NCI-H187 (cell line): Measurements from ENCODE around the gene TBC1D22A.
"Not testable (repeated sequence)": the region's sequence is repeated elsewhere in the genome, so short reads cannot be mapped to it uniquely, and the experiment has no call there.

Source experiments
- DNase-seq, 2 experiments: peaks; one replicate each; lab custom pipeline; 2025; lab: John Stamatoyannopoulos, UW

TBC1D22A gene

DNA sequence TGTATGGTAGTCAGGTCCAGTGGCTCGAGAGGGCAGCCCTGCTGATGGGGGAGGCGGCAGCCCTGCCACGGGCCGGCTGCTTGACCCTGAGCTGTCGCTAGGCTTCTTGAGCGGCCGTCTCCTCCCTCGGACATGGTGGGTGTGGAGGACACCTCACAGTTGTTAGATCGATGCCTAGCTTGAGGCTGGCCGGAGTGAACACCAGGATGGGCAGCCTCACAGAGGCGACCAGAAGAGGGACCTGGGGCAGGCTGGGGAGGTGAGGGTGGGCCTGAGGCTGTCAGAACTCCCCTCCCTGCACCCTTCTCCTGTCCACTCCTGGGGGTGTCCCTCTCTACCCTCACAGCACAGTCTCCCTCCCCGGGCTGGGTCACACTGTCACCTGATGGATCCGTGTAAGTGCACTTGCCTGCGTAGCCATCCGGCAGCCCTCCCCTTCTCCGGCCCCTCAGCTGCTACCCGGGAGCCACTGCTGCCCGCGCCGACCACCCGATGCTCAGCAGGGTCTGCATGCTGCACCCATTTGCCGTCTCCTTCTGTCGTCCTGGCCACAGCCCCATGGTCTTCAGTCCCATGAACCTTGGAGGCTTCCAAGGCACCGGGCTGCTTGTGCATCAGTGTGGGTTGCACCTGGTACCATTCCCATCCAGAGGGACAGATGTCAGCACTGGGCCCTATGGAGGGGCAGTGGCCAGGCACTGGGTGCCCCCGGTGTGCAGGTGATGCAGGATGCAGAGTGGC is 394.1 kb downstream of the TBC1D22A start:
- no peak for DNase-seq

DNA sequence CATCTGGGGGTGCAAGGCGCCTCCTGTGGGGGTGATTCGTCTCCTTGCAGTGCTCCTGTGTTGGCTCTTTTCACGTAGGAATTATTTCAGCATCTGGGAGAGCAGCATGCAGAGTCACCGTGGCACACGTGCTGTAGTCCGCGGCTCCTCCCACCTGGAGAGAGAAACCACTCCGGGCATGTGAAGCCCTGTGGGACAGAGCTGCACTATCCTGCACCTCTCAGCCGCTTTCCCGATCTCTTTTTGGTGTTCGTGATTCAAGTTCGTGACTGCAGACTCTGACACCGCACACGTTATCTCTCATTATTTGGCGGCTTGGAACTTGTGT is 394.6 kb downstream of the TBC1D22A start:
- DNase-seq = no peak

DNA sequence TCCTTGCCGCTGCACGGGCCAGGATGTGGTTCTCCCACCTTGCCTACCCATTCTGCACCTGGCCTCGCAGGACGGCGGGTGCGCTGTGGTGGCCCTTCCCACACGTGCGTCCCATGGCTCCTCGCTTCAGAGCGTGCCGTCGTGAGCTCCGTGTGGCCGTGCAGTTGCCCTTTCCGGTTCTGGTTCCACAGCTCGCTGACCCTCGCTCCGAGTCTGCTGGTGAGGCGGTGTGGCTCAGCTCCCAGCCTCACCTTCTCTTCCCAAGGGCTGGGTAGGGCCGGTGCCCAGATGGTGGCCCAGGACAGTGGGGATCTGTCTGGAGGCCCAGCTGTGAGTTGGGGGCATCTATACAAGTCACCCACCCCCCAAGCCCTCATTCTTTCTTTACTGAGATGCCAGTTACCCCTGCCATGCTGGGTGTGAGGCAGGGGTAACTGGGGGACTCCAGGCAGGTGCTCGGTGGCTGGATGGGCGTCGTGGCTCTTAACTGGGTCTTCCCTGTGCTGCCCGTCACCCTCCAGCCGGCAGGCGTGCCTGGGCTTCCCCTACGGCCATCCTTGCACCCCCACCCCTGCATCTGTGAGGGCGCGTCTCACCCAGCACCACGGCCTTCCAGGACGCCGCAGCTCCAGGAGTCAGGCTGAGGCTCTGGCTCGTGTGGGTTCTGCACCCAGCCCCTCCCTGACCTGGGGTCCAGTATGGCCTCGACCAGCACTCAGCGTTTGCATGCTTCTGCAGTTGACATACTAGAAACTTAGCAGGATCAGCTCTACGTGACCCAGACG is 395.2 kb downstream of the TBC1D22A start:
- DNase-seq = no peak

GRCh38 chr22:47158457-47158856 is 396.0 kb downstream of the TBC1D22A start:
- DNase-seq = no peak

DNA sequence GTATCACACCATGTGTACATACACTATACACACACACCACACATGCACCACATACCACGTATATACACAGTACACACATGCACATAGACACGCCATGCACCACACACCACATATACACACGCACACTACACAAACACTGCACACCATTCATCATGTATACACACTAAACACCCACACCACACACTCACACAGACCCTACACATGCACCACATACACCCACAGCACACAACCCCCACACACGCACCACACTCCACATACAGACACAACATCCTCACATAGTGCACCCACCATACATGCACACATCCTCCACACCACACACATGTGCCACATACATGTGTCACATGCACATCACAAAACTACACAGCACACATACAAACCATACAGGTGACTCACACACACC is 397.1 kb downstream of the TBC1D22A start:
- DNase-seq = no peak

DNA sequence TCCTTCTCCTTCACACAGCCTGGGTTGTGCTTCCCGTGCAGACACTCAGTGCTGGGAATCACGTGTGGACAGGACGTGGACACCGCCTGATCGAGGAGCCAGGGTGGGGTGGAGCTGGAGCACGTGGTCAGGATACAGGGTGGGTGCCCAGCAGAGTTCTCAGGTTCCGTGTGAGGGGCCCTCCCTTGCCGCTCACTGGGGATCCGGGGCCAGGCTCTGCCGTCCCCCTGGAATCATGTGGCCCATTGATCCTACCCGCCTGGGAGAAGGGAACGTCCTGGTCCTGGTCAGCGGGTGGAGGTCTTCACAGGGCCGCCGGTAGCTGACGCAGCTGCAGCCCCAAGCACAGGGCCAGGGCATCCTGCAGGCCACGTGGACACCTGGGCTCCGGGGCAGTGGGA is 397.7 kb downstream of the TBC1D22A start:
- DNase-seq = no peak

GRCh38 chr22:47160781-47161520 is 398.5 kb downstream of the TBC1D22A start:
- no peak for DNase-seq

GRCh38 chr22:47161631-47162030 is 399.2 kb downstream of the TBC1D22A start:
- DNase-seq = no peak

- no peak for DNase-seq
Observed at GRCh38 chr22:47162865-47163264, 400.4 kb downstream of the TBC1D22A start.

DNA sequence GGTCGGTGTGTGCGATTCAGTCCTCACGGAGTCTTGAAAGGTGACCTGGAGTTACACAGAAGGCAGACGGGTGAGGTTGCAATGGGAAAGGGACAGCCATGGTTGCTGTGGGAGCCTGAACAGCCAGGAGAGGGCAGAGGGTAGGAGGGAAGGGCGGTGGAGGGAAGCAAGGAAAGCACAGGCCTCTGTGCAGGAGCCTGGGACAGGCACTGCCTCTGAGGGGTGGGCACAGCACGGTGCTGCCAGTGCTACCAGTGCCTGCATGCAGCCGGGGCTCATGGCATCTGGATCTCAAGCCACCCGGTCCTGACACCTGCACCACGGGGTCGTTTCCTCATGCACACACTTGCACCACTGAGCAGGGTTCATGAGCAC is 401.0 kb downstream of the TBC1D22A start:
- DNase-seq = no peak

DNA sequence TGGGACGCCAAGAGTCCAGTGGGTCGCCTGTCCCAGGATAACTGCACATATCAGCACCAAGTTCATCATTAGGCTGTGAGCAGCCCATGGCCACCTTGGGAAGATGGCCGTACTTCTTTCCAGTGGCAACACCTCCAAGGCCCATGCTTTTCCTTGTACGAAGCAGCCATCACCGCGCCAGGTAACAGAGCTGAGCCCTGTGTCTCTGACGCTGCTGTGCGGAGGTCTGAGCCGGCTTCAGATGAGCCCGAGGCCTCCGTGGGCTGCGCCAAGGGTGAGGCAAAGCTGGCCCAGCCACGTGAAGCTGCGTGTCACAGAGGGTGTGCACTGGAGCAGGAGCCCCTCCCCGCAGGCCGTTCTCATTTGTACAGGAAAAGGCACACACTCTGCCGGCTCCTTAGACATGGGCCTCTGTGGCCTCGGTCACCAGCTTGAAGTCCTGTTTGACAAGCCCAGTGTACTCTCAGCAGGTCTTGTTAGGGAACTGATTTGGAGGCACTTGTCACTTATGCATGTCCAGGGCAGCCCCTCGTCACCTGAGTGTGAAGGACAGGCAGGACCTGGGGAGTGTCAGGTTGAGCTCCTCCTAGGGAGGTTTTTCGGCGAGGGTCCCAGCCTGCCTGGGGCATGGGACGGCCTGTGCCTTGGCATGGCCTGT is 401.5 kb downstream of the TBC1D22A start:
- DNase-seq = no peak

GRCh38 chr22:47164514-47165337 is 402.3 kb downstream of the TBC1D22A start:
- no peak for DNase-seq

DNA sequence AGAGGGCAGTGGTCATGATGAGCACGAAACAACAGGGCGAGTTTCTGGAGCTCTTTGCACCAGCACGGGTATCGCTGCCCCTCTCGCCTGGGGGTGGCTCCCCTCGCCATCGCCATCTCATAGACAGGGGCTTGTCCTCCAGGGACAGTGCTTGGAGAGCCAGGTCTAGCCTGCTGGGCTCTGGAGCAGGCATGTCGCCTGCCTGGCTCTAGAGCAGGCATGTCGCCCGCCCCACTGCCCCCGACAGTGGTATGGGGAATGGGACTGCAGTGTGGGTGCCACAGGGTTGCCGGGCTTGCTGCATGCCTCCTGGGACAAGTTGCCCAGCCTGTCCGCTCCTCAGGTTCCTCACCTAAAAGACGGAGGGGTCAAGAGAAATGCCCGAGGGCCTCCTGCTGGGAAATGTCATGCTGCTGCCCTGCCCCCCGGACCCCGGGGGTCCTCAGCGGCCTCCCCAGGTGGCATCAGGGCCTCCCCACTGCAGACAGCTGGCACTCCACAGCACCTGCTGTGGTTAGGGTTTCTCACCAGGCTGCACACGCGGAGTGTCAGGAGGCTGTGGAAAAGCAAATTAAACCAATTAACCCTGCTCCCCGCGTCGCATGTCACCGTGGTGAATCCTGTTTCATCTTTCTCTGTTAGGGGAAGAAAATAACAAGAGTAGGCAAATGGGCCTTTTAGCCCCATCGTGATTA is 403.0 kb downstream of the TBC1D22A start:
- DNase-seq = no peak

DNA sequence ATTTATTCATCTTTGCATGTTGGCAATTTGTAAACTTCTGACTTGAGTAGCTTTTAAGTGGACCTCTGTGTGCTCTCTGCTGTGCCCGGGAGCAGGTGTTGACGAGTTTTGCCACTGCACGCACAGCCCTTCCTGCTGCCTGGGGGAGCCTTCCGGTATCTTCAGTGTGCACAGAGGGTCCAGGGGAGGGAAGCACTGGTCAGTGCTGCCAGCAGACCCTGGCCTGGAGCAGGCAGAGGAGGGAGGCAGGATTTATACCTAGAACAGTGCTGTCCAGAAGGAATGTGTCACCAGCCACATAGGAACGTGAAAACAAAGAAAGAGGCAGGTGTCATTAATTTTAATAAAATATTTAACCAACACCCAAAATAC is 403.6 kb downstream of the TBC1D22A start:
- no peak for DNase-seq

DNA sequence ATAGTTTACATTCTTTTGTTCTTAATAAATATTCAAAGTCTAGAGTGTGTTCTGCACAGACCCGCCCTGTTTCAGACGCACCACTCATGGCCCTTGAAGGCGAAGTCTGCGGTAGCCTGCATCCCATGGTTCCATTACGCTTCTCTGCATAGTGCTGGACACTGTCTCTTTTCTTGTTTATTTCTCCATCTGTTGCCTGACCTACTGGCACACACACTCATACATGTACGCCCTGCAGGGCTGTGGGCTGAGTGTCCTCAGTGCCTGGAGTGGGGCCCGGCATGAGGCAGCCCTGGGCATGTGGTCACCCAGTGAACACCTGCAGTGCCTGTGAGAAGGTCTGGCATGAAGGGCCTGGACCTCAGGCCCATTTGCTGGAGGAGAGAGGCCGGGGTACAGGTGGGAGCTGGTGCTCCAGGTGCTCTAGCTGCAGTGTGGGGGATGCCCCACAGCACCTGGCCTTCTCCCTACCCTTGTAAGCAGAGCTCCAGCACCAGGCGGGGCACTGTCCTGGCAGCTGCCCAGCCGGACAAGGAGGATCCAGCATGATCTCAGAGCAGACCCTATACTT is 404.1 kb downstream of the TBC1D22A start:
- DNase-seq = no peak

GRCh38 chr22:47167056-47167455 is 404.6 kb downstream of the TBC1D22A start:
- no peak for DNase-seq

DNA sequence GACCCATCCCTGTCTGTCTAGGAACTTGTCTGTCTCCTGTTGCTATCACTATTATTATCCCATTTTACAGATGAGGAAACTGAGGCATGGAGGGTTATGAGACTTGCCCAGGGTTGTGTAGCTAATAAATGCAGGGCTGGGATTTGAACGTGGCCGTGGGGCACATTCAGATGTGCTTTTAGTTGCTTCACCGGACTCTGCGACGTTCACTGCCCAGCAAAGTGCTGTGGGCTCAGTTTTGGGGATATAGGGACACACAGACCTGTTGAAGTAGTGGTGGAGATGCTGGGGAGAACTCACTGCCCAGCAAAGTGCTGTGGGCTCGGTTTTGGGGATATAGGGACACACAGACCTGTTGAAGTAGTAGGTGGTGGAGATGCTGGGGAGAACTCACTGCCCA is 405.5 kb downstream of the TBC1D22A start:
- DNase-seq = not testable (repeated sequence)

DNA sequence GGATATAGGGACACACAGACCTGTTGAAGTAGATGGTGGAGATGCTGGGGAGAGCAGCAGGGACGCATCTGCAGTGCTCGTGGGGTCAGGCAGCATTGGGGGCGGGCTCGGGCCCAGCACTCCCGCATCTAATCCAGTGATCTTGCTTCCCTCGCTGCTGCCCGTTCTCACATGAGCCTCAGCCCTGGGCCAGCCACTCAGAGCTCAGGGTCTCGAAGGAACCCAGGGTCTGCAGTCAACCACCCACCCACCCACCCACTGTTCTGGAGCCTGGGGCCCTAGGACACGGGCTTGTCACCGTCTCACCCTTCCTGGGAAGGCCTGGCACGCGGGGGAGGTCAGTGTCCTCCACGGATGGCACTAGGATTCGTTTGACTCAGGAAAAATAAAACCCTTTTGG is 406.0 kb downstream of the TBC1D22A start:
- no peak for DNase-seq

- DNase-seq = no peak
Observed at GRCh38 chr22:47168900-47169800, 406.7 kb downstream of the TBC1D22A start.

GRCh38 chr22:47169801-47170140 is 407.3 kb downstream of the TBC1D22A start:
- no peak for DNase-seq
